NOMO-1 treated with DMSO at 0.1 percent for 48 hours (cell line): Measurements from ENCODE around the gene COL4A6.

Experiments used
- DNase-seq: peaks from one replicate; lab custom pipeline; 2025; ENCODE audit not compliant: unreplicated experiment; lab: John Stamatoyannopoulos, UW

COL4A6 gene

GRCh38 chrX:108285356-108285755 lies 152.9 kb downstream of the COL4A6 start:
- DNase-seq: no peak

GRCh38 chrX:108275732-108276131 lies 162.5 kb downstream of the COL4A6 start:
- no peak for DNase-seq

GRCh38 chrX:108271397-108271787 lies 166.8 kb downstream of the COL4A6 start:
- no peak for DNase-seq

- no peak for DNase-seq
These were observed 167.4 kb downstream of the COL4A6 start for GRCh38 chrX:108270739-108271396.

- no peak for DNase-seq
These were observed 167.9 kb downstream of the COL4A6 start for GRCh38 chrX:108270280-108270679.

GRCh38 chrX:108268434-108269080 lies 169.7 kb downstream of the COL4A6 start:
- DNase-seq: no peak

- no peak for DNase-seq
These were observed 170.7 kb downstream of the COL4A6 start for GRCh38 chrX:108267557-108267956.

- DNase-seq: no peak
These were observed 173.8 kb downstream of the COL4A6 start for GRCh38 chrX:108264376-108264775.

- no peak for DNase-seq
These were observed 176.5 kb downstream of the COL4A6 start for GRCh38 chrX:108261549-108262203.

GRCh38 chrX:108257556-108257955 lies 180.7 kb downstream of the COL4A6 start:
- DNase-seq: no peak

- DNase-seq: no peak
These were observed 183.6 kb downstream of the COL4A6 start for GRCh38 chrX:108254636-108255035.

- DNase-seq: no peak
These were observed 187.3 kb downstream of the COL4A6 start for GRCh38 chrX:108250654-108251579.

GRCh38 chrX:108246304-108246954 lies 191.8 kb downstream of the COL4A6 start:
- DNase-seq: no peak

- DNase-seq: no peak
These were observed 192.8 kb downstream of the COL4A6 start for GRCh38 chrX:108245462-108245861.

GRCh38 chrX:108235986-108236385 lies 202.2 kb downstream of the COL4A6 start:
- no peak for DNase-seq

- no peak for DNase-seq
These were observed 207.6 kb downstream of the COL4A6 start for GRCh38 chrX:108230574-108230973.

GRCh38 chrX:108224727-108225621 lies 213.2 kb downstream of the COL4A6 start:
- DNase-seq: peak; percentile 9

GRCh38 chrX:108224218-108224617 lies 214.0 kb downstream of the COL4A6 start:
- DNase-seq: no peak

- DNase-seq: no peak
These were observed 214.6 kb downstream of the COL4A6 start for GRCh38 chrX:108223585-108223984.
